Measurements from ENCODE around the gene TOR2A.

TOR2A gene

DNA sequence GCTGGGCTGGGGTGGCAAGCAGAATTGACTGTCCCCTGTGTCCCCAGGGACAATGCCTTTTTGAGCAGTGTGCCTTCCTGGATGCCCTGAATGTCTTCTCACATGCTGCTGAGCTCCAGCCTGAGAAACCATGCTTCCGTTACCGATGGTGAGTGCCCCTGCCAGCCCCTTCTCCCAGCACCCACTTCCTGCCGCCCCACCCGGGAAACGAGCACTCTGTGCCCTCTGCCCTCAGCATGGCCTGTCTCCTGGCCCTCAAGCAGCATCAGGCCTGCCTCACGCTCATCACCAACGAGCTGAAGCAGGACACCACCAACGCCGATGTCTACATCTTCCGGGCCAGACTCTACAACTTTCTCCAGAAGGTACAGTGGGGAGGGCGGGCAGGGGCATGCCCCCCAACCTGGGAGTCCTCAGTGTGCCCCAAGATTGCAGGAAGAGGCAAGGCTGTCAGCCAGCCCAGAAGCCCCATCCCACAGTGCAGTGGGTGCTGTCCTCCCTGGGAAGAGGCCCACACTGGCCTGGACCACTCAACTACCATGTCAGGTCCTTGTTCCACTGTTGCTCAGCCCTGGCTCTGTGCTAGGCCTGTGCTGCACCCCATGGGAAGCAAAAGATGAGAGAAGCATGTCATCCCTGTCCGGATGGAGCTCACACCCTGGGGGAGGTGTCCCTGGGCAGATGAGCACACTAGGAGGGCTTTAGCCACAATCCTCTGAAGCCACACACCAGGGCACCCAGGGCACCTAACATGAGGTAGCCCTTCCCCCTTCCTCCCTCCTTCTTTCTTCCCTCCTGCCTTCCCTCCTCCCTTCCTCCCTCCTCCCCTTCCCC lies 14.8 kb downstream of the TOR2A start:
- no peak for DNase-seq (ENCODE audit: low read depth in 3 of 3)

DNA sequence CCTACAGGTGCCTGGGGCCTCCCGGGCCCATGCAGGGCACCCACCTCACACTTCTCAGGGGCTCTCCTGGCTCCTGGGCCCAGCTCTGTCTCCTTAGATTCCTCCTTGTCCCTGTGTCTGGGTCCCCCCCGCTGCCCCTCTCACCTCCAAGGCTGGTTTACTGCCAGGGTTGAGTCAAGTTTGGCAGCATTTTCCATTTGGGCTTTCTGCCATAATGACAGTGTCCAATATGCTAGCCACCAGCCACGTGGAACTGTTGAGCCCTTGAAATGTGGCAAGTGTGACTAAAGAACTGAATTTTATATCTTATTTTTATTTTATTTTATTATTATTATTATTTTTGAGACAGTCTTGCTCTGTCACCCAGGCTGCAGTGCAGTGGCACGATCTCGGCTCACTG lies 17.3 kb downstream of the TOR2A start:
- no peak for DNase-seq (ENCODE audit: low read depth in 3 of 3)

DNA sequence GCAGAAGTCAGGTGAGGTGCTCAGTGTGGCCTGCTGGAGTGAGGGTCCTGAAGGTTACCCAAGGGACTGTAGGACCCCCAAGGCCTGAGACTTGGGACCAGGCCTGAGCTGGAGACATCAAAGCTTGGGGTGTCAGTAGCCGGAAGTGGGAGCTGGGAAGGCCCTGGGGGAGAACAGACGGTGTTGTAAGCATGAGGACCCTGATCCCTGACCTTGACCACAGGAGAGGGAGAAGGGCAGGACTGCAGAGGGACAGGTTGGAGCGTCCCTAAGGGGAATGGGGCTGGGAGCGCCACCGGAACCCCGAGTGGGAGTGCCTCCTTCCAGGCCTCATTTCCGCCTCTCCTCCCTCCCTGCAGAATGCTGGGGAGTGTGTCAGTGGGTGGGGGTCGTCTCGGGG lies 18.7 kb downstream of the TOR2A start:
- no peak for DNase-seq (ENCODE audit: low read depth in 3 of 3)

DNA sequence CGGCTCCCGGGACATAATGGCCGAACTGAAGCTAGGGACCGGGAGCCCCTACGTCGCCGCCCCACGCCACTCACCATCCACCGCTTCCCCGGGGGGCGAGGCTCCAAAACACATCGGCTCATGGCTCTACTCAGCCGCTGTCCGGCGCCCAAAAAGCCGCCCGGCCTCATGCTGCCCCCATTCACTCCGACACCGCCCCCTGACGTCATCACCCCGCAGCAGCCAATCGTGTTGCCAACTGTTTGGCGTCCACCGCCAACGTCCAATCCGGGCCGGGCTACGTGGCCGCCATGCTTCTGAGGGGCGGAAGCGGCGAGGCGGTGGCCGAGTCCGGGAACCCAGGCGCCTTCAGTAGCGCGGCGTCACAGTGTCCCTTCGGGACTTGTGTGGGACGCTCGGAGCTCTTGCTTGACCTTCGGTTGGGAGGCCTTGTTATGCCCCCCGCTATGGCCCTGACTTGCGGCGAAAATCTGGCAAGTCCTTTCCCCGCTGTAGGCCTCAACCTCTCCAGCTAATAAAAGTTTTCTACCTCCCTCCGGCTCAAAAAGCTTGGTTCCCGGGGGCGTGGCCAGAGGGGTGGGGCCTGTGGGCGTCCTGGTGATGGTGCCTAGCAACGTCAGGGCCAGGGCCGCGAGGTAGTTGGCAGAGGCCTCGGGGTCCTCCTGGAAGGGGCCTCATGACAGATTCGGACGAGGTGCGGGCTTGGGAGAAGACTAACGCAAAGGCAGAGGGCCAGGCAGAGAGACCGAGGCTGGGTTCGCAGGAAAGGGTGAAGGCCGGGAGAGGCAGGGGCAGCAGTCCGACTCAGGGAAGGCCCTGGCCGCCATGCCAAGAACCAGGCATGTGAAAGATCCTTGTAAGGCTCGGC lies 19.4 kb downstream of the TOR2A start, which contains the start of the genes PTRH1 and TTC16:
PTRH1 (minus strand) TSS at position 194 of the 868 bp plus-strand sequence; CDS start at position 170, 24 bp downstream.
TTC16 (plus strand) TSS at position 610 of the 868 bp plus-strand sequence; CDS start at position 677, 67 bp downstream.
- peak; percentile 95 to 98 (median 96) for DNase-seq (ENCODE audit: low read depth in 3 of 3)

DNA sequence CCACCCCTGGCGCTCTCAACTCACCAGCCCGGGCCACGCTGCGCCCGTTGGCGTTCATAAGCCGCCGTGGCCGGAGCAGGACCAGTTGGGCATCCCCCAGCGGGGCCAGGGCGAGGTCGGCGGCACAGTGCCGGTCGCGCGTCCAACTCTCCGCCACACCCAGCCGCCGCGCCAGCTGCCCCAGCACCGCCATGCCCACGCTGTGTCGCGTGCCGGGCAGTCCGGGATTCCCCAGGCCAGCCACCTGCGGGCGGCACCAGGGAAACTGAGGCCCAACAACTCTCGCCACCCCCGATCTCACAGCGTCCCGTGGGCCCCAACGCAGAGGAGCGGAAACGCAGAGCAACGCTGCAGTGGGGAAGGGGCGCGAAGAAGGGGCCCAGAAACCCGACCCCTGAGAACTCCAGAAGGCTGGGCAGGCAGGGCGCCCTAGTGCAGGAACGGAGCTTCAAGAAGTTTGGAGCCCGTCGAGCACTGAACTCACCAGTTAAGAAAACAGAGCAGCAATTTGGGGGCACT lies 20.1 kb downstream of the TOR2A start:
- DNase-seq (ENCODE audit: low read depth in 3 of 3): no peak

DNA sequence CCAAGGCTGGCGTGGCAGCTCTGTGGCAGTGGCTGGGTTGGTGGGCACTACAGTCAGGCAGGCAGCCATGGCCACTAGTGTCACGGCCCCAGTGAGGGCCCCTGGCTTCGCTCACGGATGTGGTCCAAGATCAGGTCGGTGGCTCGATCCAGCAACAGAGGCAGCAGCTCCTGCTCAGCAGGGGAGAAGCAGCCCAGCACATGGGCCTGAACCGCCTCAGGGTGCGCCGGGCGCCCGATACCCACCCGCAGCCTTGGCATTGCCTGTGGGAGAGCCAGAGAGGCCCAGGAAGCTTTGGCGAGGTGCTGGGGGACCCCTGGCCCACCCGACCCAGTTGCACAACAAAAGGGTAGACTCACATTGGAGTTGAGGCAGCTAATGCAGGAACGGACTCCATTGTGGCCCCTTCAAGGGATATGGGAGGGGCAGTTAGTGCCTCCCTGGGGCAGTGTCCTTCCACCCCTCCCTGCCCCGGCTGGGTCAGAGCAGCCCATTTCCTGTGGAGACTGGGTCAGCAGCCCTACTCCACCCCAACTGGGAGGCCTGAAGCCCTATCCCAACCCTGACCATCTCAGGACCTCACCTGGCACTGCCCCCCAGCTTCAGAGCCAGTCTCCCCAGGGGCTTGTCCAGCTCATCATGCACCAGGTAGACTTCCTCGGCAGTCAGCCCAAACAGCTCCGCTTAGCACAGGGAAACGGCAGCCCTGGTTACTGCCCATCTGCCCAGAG lies 20.9 kb downstream of the TOR2A start:
- no peak for DNase-seq (ENCODE audit: low read depth in 3 of 3)

DNA sequence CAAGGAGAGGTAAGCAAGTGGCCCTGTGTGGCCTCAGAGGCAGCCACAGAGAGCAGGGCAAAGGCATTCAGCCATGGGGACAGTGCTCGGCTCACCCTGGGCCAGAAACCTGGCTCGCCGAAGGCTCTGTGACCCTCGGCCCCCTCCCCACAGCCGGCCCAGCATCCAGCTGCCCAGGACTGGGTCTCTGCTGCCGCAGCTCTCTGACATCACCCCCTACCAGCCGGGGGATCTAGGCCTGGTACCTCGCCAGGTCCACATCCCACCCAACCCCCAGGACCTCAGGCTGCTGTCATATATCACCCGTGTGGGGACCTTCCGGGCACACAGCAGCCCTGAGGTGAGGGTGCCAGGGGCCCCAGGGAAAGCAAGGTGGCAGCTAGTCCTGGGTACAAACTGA lies 22.2 kb downstream of the TOR2A start:
- no peak for DNase-seq (ENCODE audit: low read depth in 3 of 3)

DNA sequence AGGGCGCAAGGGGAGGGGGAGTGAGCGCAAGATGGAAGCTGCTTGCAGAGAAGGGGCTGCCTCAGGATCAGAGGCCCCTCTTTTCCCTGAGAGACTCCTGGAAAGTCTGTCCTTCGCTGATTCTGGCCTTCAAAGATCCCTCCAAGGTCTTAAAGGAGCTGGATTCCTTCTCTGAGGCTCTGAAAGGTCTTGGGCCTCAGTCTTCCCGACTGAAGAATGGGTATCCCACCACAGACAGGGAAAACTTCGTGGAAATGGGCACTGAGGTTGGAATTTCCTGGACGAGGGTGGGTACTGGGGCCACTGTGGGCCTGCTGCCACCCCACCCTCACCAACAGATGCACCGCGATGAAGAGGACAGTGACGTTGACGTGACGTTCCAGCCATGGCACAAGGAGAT lies 22.7 kb downstream of the TOR2A start:
- no peak for DNase-seq (ENCODE audit: low read depth in 3 of 3)

DNA sequence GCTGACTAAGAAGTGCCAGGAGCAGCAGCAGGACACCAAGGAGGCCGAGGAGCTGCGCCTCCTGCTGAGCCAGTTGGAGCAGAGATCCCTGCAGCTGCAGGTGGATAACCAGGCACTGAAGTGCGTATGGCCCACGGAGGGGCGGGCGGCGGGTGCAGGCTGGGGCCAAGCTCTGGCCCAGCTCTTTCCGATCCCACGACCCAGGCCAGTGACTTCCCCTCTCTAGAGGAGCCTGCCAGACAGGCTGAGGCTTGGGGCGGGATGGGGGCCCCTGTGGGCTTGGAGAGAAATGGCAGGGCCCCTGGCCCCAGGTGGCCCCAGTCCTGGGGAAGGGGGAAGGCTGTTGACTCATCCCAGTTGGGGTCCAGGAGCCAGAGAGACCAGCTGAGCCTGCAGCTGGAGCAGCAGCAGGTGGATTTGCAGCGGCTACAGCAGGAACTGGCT lies 23.2 kb downstream of the TOR2A start:
- DNase-seq (ENCODE audit: low read depth in 3 of 3): no peak

DNA sequence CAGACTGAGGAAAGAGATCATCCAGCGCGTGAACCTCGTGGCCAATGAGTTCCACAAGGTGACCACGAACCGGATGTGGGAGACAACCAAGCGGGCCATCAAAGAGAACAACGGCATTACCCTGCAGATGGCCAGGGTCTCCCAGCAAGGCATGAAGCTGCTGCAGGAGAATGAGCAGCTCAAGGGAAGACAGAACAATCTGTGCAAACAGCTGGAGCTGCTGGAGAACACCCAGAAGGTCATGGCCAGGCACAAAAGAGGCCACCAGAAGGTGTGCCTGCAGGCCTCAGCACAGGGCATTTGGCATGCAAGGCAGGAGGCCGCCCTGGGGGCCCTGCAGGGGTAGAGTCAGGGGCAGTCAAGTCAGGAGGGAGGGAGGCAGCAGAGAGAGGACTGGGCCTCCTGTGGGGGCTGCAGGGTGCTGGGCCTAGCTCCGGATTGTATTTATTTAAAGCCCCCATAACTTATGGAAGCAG lies 23.8 kb downstream of the TOR2A start:
- no peak for DNase-seq (ENCODE audit: low read depth in 3 of 3)

DNA sequence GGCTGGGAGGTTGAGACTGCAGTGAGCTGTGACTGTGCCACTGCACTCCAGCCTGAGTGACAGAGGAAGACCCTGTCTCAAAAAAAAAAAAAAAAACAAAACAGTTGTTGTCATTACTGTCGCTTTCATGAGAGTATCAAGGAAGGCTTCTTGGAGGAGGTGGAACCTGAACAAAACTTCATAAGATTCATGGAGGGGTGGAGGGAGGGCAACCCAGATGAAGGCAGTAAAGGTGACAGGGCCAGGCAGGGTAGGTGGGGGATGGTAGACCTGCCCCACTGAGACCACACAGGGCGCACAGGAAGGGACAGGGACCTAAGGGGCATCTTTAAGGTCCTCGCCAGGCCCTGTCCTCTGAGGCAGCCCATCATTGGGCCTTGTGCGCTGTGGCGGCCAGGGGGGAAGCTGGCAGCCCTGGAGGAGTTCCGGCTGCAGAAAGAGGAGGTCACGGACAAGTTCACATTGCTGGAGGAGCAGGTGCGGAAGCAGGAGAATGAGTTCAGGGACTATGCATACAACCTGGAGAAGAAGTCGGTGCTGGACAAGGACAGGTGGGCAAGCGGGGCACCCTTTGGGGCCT lies 24.8 kb downstream of the TOR2A start:
- no peak for DNase-seq (ENCODE audit: low read depth in 3 of 3)

DNA sequence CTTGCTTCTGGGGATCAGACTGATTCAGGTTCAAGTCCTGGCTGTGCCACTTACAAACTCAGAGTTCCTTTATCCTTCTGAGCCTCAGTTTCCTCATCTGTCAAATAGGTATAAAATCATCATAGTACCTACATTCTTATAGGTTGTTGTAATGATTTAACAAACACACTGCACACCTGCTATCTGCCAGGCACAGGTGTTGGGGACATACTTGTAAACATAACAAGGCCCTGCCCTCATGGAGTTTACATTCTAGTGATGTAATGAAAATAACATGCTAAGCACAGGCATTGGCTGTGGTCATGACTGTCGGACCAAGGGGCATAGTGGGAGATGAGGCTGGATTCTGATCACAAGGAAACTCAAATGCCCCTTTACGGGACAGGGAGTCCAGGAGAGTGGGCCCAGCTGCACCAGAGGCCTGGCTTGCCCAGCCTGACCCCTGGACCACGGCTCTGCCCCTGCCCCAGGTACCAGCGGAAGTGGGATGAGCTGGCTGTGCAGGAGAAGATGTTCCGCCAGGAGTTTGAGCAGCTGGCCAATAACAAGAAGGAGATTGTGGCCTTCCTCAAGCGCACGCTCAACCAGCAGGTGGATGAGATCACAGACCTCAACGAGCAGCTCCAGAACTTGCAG lies 26.0 kb downstream of the TOR2A start:
- no peak for DNase-seq (ENCODE audit: low read depth in 3 of 3)

DNA sequence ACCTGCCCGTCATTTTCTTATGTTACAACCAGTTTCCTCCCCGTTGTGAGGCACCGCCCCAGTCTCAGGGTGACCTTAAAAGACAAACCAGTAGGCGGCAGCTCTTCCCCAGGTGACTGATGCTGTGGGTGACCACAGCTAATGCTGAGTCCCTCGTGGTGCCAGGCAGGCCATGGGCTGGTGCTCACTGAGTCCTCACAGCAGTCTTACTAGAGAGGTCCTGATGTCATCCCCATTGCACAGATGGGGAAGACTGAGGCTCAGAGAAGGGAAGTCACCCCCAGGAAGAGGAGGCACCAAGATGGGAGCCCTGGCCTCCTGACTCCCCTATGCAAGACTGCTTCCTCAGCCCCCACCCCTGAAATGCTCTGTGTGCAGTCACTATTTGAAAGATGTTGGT lies 27.3 kb downstream of the TOR2A start:
- peak in 1 of 3 experiments; percentile 21 for DNase-seq (ENCODE audit: low read depth in 3 of 3)

DNA sequence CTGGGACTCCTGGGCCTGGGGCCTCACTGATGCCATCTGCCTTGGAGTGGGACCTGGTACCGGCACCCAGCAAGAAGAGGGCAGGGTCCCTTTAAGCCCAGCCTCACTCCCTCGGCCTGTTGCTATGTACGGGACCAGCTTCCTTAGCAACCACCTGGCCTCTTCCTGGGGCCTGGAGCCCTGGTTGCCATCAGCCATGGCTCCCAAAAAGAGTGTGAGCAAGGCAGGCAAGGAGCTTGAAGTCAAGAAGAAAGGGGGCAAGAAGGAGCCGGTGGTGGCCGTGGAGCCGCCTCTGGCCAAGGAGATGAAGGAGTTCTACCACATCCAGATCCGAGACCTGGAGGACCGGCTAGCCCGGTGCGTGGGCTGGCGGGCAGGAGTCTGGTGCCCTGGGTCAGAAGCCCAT lies 28.3 kb downstream of the TOR2A start, which contains the start of gene CFAP157:
CFAP157 (plus strand) TSS at position 153 of the 406 bp plus-strand sequence; CDS start at position 197, 44 bp downstream.
- no peak for DNase-seq (ENCODE audit: low read depth in 3 of 3)

DNA sequence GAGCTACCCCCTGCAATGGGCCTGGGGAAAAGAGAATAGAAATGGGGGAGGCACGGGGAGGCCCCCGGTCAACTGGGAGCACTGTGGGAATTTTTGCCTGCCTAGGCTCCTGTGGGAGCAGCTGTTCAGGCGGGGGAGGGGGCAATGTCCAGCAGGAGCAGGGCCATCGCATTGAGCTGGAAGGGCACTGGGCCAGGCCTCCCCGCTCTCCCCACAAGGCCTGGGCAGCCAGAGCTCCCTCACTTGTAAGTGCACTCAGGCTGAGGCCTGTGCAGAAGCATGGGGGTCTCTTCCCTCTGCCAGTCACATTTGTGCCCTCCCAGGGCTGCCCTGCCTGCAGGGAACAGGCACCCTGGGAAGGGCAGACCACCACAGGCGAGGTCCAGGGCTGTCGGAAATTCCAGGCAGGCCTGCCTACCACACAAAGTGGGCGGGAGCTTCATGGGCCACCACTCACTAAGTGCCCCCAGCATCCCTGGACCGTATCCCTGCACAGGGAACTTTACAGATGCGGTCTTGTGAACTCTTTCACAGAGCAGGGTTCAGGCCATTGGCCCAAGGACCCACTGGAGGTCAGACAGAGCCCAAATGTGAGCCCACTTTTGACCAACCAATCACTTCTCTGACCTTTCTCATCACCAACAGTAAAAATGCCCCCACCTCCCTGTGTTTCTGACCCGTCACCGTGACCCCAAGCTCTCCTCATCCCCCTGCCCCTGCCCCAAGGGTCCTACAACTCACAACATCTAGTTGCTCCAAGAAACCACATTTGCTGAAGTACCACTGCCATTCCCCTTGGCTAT lies 29.3 kb downstream of the TOR2A start:
- no peak for DNase-seq (ENCODE audit: low read depth in 3 of 3)

DNA sequence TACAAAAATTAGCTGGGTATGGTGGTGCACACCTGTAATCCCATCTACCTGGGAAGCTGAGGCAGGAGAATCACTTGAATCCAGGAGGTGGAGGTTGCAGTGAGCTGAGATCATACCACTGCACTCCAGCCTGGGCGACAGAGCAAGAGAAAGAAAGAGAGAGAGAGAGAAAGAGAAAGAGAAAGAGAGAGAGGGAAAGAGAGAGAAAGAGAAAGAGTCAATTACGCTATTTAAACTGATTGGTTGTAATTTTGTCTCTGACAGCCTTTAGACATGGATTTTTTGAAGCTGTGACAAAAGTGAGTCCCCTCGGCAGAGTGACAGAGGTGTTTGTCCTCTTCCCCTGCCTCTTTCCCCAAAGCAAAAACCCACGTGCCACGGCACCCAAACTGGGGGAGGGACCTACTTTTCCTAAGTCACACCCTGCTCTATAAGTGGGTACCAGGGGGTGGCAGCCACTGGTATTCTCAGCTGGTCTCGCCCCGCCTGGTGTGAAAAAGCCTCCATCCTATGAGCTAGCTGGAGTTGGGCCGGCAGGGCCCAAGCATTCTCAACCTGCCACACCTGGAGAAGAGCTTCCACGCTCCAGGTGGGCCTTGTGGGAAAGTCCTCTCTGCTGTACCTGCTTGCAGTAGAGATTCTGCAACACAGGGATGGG lies 31.7 kb downstream of the TOR2A start:
- DNase-seq (ENCODE audit: low read depth in 3 of 3): no peak

DNA sequence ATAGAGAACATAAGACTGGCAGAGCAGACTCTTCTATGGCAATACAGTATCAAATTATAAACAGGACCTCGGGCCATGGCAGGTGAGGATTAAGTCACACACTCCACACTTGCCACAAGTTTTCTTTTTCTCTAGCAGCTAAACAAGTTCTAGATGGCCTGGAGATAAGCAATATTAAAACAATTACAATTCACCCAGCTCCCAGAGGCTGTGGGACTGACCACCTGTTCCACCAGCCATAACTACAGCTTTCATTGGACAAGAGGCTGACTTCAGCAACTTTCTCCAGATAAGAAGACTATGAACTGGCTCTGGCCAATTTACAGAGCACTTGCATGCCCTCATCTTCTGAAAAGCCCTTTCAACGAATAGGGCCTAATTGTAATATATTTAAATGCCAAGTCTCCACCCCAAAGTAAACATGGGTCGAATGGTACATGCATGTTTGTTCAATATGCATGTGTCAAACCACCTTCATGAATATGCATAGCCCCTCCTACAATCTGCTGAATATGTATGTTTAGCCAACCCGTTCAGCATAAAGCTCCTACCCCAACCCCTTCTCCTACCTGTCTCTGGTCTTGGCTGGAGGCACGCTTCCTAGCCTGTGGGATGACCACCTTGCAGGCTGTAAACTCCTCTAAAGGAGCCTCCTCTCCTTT lies 34.4 kb downstream of the TOR2A start:
- no peak for DNase-seq (ENCODE audit: low read depth in 3 of 3)

DNA sequence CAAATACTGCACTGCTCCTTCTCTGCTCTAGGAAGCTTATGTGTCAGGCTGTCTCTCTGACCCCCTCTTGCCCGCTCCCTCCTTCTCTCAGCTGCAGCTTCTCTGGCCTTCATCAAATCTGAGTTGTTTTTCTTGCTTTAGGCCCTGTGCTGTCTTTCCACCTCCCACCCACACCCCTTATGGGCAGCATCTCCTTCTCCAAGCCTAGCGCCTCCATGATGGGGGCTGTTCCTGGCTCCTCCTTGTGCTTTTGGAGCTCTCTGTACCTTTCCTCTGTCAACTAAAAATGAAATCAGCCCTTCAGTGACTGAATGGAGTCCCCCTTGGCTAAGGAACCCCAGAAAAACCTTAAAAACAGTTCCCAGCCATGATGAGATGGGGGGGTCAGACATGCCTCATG lies 35.0 kb downstream of the TOR2A start:
- DNase-seq (ENCODE audit: low read depth in 3 of 3): no peak
